Sigmoid colon (tissue), 4 donors: ENCODE measurements around the gene MTF1.

ENCODE experiments used
- CTCF ChIP-seq, 4 experiments: fragments of 450-650 bp in 3 of 4; fragments of 200-600 bp in 1 of 4; IDR thresholded peaks; one replicate each; pipeline ENCODE4 v1.5.1; 2016 to 2019; ENCODE audit warnings: antibody characterized with exemption in 4 of 4, mild to moderate bottlenecking in 3 of 4, moderate library complexity in 2 of 4
- EP300 ChIP-seq, 4 donors: sonication (generic); formaldehyde crosslinking; IDR thresholded peaks; one replicate each; pipeline ENCODE4 v1.6.1; 2017; ENCODE audit warnings: antibody characterized with exemption in 4 of 4
- POLR2A ChIP-seq, 2 donors: fragments of 450-650 bp; IDR thresholded peaks; one replicate each; pipeline ENCODE4 v1.6.1; 2016; ENCODE audit warnings: antibody characterized with exemption in 2 of 2, mild to moderate bottlenecking in 2 of 2, moderate library complexity in 2 of 2
- POLR2AphosphoS5 ChIP-seq, 4 donors: sonication (generic); formaldehyde crosslinking; IDR thresholded peaks; one replicate each; pipeline ENCODE4 v1.6.1; 2017; ENCODE audit warnings: antibody characterized with exemption in 4 of 4

DNA sequence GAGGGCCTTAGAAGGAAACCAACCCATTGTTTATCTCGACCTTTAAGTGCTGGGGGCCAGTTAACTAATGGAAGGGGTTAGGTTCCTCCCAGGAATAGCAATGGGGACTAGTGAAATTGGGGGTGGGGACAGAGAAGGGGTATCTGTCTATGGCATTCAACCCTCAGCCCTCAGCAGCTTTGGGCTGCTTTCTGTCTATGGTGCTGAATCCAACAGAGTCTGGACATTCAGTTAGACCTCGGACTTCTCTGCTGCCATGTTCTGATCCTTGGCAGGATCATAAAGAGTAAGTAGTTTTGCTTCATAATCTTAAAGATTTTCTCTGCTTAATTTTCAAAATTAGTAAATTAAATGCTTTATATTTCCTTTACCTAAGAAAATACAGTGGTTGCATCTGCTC lies 91.9 kb downstream of the MTF1 start:
- TF ChIP-seq POLR2AphosphoS5 (IDR thresholded peaks at IDR 0.05): no peak
- no peak for TF ChIP-seq POLR2A (IDR thresholded peaks at IDR 0.05)
- no peak for TF ChIP-seq CTCF (IDR thresholded peaks at IDR 0.05)
- no peak for TF ChIP-seq EP300 (IDR thresholded peaks at IDR 0.05)
